Endodermal cell (in vitro differentiated cells): ENCODE data around the gene LILRB1. TPM values are rescaled to one million over a fixed set of nuclear protein-coding genes. Genes with fewer than 3 reads are reported as not detected.

ENCODE experiments used
- DNase-seq: peaks from one replicate; pipeline ENCODE4 v3.0.0-alpha.2; 2017
- H3K27ac ChIP-seq: 2 replicates; pipeline ENCODE4 v1.5.1; 2013; ENCODE audit warnings: mild to moderate bottlenecking, low read depth, low read length, moderate library complexity
- H3K27me3 ChIP-seq: 2 replicates; pipeline ENCODE4 v1.6.1; 2013; ENCODE audit warnings: mild to moderate bottlenecking, low read length, moderate library complexity; ENCODE audit not compliant: insufficient read depth, control insufficient read depth, poor library complexity, severe bottlenecking
- H3K36me3 ChIP-seq: 2 replicates; pipeline ENCODE4 v1.7.0; 2013; ENCODE audit warnings: mild to moderate bottlenecking, low read length, moderate library complexity; ENCODE audit not compliant: control insufficient read depth, insufficient read depth
- H3K4me1 ChIP-seq: one replicate; pipeline ENCODE4 v1.7.0; 2013; ENCODE audit warnings: low read length; ENCODE audit not compliant: control insufficient read depth, insufficient read depth
- H3K4me3 ChIP-seq: 2 replicates; pipeline ENCODE4 v1.5.1; 2013; ENCODE audit warnings: mild to moderate bottlenecking, low read length, moderate library complexity
- H3K9ac ChIP-seq: 2 replicates; pipeline ENCODE4 v1.6.1; 2013; ENCODE audit warnings: mild to moderate bottlenecking, low read length, moderate library complexity; ENCODE audit not compliant: poor library complexity, severe bottlenecking; ENCODE audit errors: extremely low read depth
- H3K9me3 ChIP-seq: 2 replicates; pipeline ENCODE4 v1.6.1; 2013; ENCODE audit warnings: mild to moderate bottlenecking, low read length, moderate library complexity; ENCODE audit not compliant: control insufficient read depth
- H3K27ac Mint-ChIP-seq: 2 replicates; pipeline ENCODE4 v1.8.0; 2020; ENCODE audit warnings: mixed read lengths
- H3K27me3 Mint-ChIP-seq: 2 replicates; pipeline ENCODE4 v1.8.0; 2021; ENCODE audit warnings: mild to moderate bottlenecking, mixed read lengths; ENCODE audit not compliant: insufficient read depth
- H3K36me3 Mint-ChIP-seq: 2 replicates; pipeline ENCODE4 v1.8.0; 2020; ENCODE audit warnings: low read depth, mixed read lengths
- H3K4me1 Mint-ChIP-seq: 2 replicates; pipeline ENCODE4 v1.8.0; 2020; ENCODE audit warnings: mixed read lengths
- H3K4me3 Mint-ChIP-seq: 2 replicates; pipeline ENCODE4 v1.8.0; 2020; ENCODE audit warnings: mild to moderate bottlenecking, moderate library complexity, mixed read lengths
- H3K9me3 Mint-ChIP-seq: 2 replicates; pipeline ENCODE4 v1.8.0; 2020; ENCODE audit warnings: mild to moderate bottlenecking, mixed read lengths
- CTCF ChIP-seq: fragments of 200-600 bp; sonication (generic); conservative IDR thresholded peaks from 2 replicates; pipeline ENCODE4 v1.5.0; 2021; ENCODE audit warnings: antibody characterized with exemption, mild to moderate bottlenecking
- WGBS, 2 experiments: methylation state at CpG; one replicate each; pipeline versions ENCODE4 v1.1.5 to v1.1.7; 2013; ENCODE audit warnings: missing lambda C conversion rate in 2 of 2, mixed read lengths in 1 of 2; ENCODE audit not compliant: insufficient coverage in 1 of 2, insufficient read length in 1 of 2; 5-methylcytosine and 5-hydroxymethylcytosine counted together
- total RNA-seq, 2 donors: library from RNA; stranded (reverse); fragmentation: NEBNext Ultra II Directional in 1 of 2; extraction: Animal tissue kit (Norgen Biotek cat#: 25700) in 1 of 2; gene quantifications; 2 replicates in 1 of 2; 3 replicates in 1 of 2; pipeline ENCODE4 v1.2.1, GENCODE V29; 2021

The LILRB1 gene
- total RNA-seq, 2 donors from 2014 or later = not detected

GRCh38 chr19:54667217-54667616, 36.9 kb downstream of the LILRB1 start:
- Mint-ChIP-seq H3K36me3 (no peaks in the 10 kb centered on the region), H3K27ac (no peak overlapping the region), H3K9me3 (peaks cover 90% of the 10 kb centered on the region), H3K4me3 (no peak overlapping the region), H3K4me1 (no peaks in the 10 kb centered on the region), H3K27me3 (no peaks in the 10 kb centered on the region)
- Histone ChIP-seq H3K36me3 (no peaks in the 10 kb centered on the region), H3K9me3 (peaks cover 45% of the 10 kb centered on the region), H3K9ac (no peak overlapping the region), H3K4me1 (no peaks in the 10 kb centered on the region), H3K27me3 (no peaks in the 10 kb centered on the region), H3K4me3 (no peak overlapping the region), H3K27ac (no peak overlapping the region)
- TF ChIP-seq CTCF = no peak
- 73 to 78% methylated on average over 11 to 12 of the region's 12 CpGs for WGBS, 2 experiments
- no peak for DNase-seq

- H3K27ac Mint-ChIP-seq = no peak overlapping the region
- DNase-seq = no peak
- peaks cover 87% of the 10 kb centered on the region for H3K9me3 Mint-ChIP-seq
- no peaks in the 10 kb centered on the region for H3K36me3 Mint-ChIP-seq
- Histone ChIP-seq H3K36me3 (no peaks in the 10 kb centered on the region), H3K4me3 (no peak overlapping the region), H3K27me3 (no peaks in the 10 kb centered on the region), H3K4me1 (no peaks in the 10 kb centered on the region), H3K27ac (no peak overlapping the region), H3K9me3 (peaks cover 56% of the 10 kb centered on the region), H3K9ac (no peak overlapping the region)
- H3K27me3 Mint-ChIP-seq = no peaks in the 10 kb centered on the region
- H3K4me3 Mint-ChIP-seq = no peak overlapping the region
- TF ChIP-seq CTCF = no peak
- H3K4me1 Mint-ChIP-seq = no peaks in the 10 kb centered on the region
- WGBS, 2 experiments = no CpG with 5 or more reads among the region's 1 CpG
Observed at GRCh38 chr19:54668353-54668752, 38.1 kb downstream of the LILRB1 start.

GRCh38 chr19:54670576-54671357, 40.5 kb downstream of the LILRB1 start:
- TF ChIP-seq CTCF = no peak
- Mint-ChIP-seq H3K4me3 (no peak overlapping the region), H3K27me3 (no peaks in the 10 kb centered on the region), H3K36me3 (no peaks in the 10 kb centered on the region), H3K4me1 (no peaks in the 10 kb centered on the region), H3K9me3 (peaks cover 68% of the 10 kb centered on the region), H3K27ac (no peak overlapping the region)
- DNase-seq = no peak
- no peak overlapping the region for H3K27ac ChIP-seq
- no peaks in the 10 kb centered on the region for H3K4me1 ChIP-seq
- 35 to 60% methylated on average over 2 to 3 of the region's 3 CpGs for WGBS, 2 experiments
- H3K4me3 ChIP-seq = no peak overlapping the region
- H3K9me3 ChIP-seq = peaks cover 56% of the 10 kb centered on the region
- no peak overlapping the region for H3K9ac ChIP-seq
- no peaks in the 10 kb centered on the region for H3K27me3 ChIP-seq
- no peaks in the 10 kb centered on the region for H3K36me3 ChIP-seq
